PFSK-1 (cell line): ENCODE results near the gene PSMC3IP.

ENCODE experiments used
- FOXP2 ChIP-seq: optimal IDR thresholded peaks from 2 replicates; pipeline ENCODE3; 2011; ENCODE audit warnings: borderline replicate concordance, control low read depth, inconsistent platforms; ENCODE audit not compliant: insufficient read depth; ENCODE audit errors: extremely low read length, extremely low read depth
- POLR2AphosphoS5 ChIP-seq: IDR thresholded peaks from 2 replicates; pipeline ENCODE4 v1.6.1; 2012; ENCODE audit warnings: low read depth, mild to moderate bottlenecking, control low read depth, low read length, moderate library complexity
- SIN3A ChIP-seq: IDR thresholded peaks from 2 replicates; pipeline ENCODE4 v1.6.1; 2012; ENCODE audit warnings: mild to moderate bottlenecking, low read length, moderate library complexity, borderline replicate concordance; ENCODE audit not compliant: insufficient read depth
- TAF1 ChIP-seq: IDR thresholded peaks from 2 replicates; pipeline ENCODE4 v1.6.1; 2012; ENCODE audit warnings: low read length, control low read depth, borderline replicate concordance; ENCODE audit not compliant: insufficient read depth
- TF ChIP-seq, protein P1 (sequence below), 2 experiments: IDR thresholded peaks; 2 replicates each; pipeline versions ENCODE4 v1.6.1 to v1.8.0; 2011 to 2012; ENCODE audit warnings: low read depth in 2 of 2, low read length in 2 of 2, control low read depth in 1 of 2, inconsistent platforms in 1 of 2, mild to moderate bottlenecking in 1 of 2, moderate library complexity in 1 of 2; ENCODE audit not compliant: insufficient read depth in 1 of 2

- TF ChIP-seq POLR2AphosphoS5 (no peak), SIN3A (no peak), TAF1 (no peak), FOXP2 (no peak)
- TF ChIP-seq, protein P1, sequence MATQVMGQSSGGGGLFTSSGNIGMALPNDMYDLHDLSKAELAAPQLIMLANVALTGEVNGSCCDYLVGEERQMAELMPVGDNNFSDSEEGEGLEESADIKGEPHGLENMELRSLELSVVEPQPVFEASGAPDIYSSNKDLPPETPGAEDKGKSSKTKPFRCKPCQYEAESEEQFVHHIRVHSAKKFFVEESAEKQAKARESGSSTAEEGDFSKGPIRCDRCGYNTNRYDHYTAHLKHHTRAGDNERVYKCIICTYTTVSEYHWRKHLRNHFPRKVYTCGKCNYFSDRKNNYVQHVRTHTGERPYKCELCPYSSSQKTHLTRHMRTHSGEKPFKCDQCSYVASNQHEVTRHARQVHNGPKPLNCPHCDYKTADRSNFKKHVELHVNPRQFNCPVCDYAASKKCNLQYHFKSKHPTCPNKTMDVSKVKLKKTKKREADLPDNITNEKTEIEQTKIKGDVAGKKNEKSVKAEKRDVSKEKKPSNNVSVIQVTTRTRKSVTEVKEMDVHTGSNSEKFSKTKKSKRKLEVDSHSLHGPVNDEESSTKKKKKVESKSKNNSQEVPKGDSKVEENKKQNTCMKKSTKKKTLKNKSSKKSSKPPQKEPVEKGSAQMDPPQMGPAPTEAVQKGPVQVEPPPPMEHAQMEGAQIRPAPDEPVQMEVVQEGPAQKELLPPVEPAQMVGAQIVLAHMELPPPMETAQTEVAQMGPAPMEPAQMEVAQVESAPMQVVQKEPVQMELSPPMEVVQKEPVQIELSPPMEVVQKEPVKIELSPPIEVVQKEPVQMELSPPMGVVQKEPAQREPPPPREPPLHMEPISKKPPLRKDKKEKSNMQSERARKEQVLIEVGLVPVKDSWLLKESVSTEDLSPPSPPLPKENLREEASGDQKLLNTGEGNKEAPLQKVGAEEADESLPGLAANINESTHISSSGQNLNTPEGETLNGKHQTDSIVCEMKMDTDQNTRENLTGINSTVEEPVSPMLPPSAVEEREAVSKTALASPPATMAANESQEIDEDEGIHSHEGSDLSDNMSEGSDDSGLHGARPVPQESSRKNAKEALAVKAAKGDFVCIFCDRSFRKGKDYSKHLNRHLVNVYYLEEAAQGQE (IDR thresholded peaks at IDR 0.05; ENCODE audit: insufficient read depth in 1 of 2, low read depth in 2 of 2, low read length in 2 of 2), result no peak
Measured at GRCh38 chr17:42563143-42563509, 14.4 kb downstream of the PSMC3IP start.
